22Rv1 (cell line): Measurements from ENCODE around the gene NECAB2.

Source experiments
- CTCF ChIP-seq: fragments of 450-650 bp; IDR thresholded peaks from 2 replicates; pipeline ENCODE4 v1.5.1; 2017; ENCODE audit warnings: mild to moderate bottlenecking
- ZFX ChIP-seq: fragments of 450-650 bp; IDR thresholded peaks from 2 replicates; pipeline ENCODE4 v1.6.1; 2017; ENCODE audit warnings: antibody characterized with exemption, borderline replicate concordance

GRCh38 chr16:83954577-83955016 is 13.4 kb upstream of the NECAB2 start:
- TF ChIP-seq CTCF (no peak), ZFX (no peak)
